Uterus (tissue), 4 donors: ENCODE data around the gene JAG1. TPM values are rescaled to one million over a fixed set of nuclear protein-coding genes. Genes with fewer than 3 reads are reported as not detected.
"Not testable (repeated sequence)": the region's sequence is repeated elsewhere in the genome, so short reads cannot be mapped to it uniquely, and the experiment has no call there.

Source experiments
- DNase-seq, 2 donors: peaks; one replicate each; pipeline ENCODE4 v3.0.0-alpha.2; 2019 to 2020
- H3K27ac ChIP-seq, 2 donors: fragments of 200-600 bp; sonication (generic); 1 replicate in 1 of 2; 2 replicates in 1 of 2; pipeline ENCODE4 v1.5.1; 2016 to 2018
- H3K27me3 ChIP-seq, 2 donors: fragments of 200-600 bp; sonication (generic); one replicate each; pipeline ENCODE4 v1.5.1; 2018 to 2019; ENCODE audit warnings: control low read depth in 1 of 2
- H3K36me3 ChIP-seq, 2 donors: fragments of 200-600 bp; sonication (generic); one replicate each; pipeline ENCODE4 v1.5.1; 2019; ENCODE audit warnings: control low read depth in 1 of 2
- H3K4me1 ChIP-seq, 2 donors: fragments of 200-600 bp; sonication (generic); one replicate each; pipeline ENCODE4 v1.5.1; 2018 to 2019; ENCODE audit warnings: control low read depth in 1 of 2
- H3K4me3 ChIP-seq, 2 donors: fragments of 200-600 bp; sonication (generic); 1 replicate in 1 of 2; 2 replicates in 1 of 2; pipeline ENCODE4 v1.5.1; 2018 to 2019; ENCODE audit warnings: mild to moderate bottlenecking in 1 of 2
- H3K9me3 ChIP-seq, 2 donors: fragments of 200-600 bp; sonication (generic); one replicate each; pipeline ENCODE4 v1.5.1; 2019; ENCODE audit warnings: control low read depth in 1 of 2
- POLR2A ChIP-seq, 2 donors: fragments of 450-650 bp; IDR thresholded peaks; one replicate each; pipeline ENCODE4 v1.6.1; 2016; ENCODE audit warnings: antibody characterized with exemption in 2 of 2, mild to moderate bottlenecking in 1 of 2, moderate library complexity in 1 of 2
- intact Hi-C: fragments of 100-400 bp; cut with DNase I; formaldehyde crosslinking; loops from one replicate; pipeline ENCODE4 v1.15.1; 2023; ENCODE audit warnings: low total_unique reads
- microRNA-seq: library from miRNA; unstranded; fragments of <30 nt; microRNA quantifications from one replicate; pipeline ENCODE4, GENCODE V29; 2016; ENCODE audit warnings: borderline microRNAs expressed, borderline replicate concordance
- small RNA-seq: library from RNA; depleted of rRNA; stranded (forward); fragments of <200 nt; gene quantifications from one replicate; pipeline ENCODE3, GENCODE V24; 2016
- total RNA-seq, 4 donors: library from RNA; depleted of rRNA in 3 of 4; stranded (reverse); fragments of >200 nt in 3 of 4; gene quantifications; one replicate each; pipeline versions ENCODE4 v1.1.0 to v1.2.4, GENCODE V29; 2014 to 2023
- TF ChIP-seq, protein P1 (sequence below), 4 experiments: fragments of 200-600 bp in 2 of 4; fragments of 450-650 bp in 2 of 4; sonication (generic) in 2 of 4; IDR thresholded peaks; one replicate each; pipeline ENCODE4 v1.5.1; 2016 to 2019; ENCODE audit warnings: antibody characterized with exemption in 4 of 4, mild to moderate bottlenecking in 2 of 4, moderate library complexity in 1 of 4
- donor health status: DM: yes; HTN: yes; CAD: no.

JAG1 gene
- total RNA-seq, 4 donors from 2014 or later: 53.8 to 154 (median 111) TPM

DNA sequence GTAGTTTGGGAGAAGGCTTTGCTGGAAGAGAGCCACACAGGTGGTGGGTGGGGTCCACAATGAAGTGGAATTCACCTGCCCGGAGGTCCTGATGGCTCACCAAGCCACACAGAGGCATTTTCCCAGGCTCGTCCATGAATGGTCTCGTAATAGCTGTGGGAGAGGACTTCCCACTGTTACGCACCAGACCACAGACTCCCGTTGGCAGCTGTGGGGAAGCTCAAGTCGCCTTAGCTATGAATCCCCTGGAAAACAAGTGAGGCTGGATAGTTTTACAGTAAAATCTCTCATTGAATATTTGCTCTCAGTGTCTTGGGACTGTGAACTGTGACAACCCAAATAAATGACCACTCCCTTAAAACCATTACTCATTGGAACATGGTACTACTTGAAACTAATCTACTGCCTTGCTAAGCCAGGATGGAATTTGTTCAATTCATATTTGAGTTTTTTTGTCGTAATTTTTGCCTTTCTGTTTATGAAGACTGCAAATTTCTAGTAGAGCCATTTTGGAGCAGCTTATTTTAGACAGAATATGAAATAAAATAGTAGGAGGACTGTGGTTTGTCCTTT, 79.4 kb downstream of the JAG1 start:
- intact Hi-C loops: no loop called here
- no peak overlapping the region for H3K27ac ChIP-seq
- H3K4me1 ChIP-seq: no peaks in the 10 kb centered on the region
- no peak for DNase-seq
- no peaks in the 10 kb centered on the region for H3K27me3 ChIP-seq
- no peaks in the 10 kb centered on the region for H3K9me3 ChIP-seq
- no peak overlapping the region for H3K4me3 ChIP-seq
- no peaks in the 10 kb centered on the region for H3K36me3 ChIP-seq
- TF ChIP-seq, protein P1, sequence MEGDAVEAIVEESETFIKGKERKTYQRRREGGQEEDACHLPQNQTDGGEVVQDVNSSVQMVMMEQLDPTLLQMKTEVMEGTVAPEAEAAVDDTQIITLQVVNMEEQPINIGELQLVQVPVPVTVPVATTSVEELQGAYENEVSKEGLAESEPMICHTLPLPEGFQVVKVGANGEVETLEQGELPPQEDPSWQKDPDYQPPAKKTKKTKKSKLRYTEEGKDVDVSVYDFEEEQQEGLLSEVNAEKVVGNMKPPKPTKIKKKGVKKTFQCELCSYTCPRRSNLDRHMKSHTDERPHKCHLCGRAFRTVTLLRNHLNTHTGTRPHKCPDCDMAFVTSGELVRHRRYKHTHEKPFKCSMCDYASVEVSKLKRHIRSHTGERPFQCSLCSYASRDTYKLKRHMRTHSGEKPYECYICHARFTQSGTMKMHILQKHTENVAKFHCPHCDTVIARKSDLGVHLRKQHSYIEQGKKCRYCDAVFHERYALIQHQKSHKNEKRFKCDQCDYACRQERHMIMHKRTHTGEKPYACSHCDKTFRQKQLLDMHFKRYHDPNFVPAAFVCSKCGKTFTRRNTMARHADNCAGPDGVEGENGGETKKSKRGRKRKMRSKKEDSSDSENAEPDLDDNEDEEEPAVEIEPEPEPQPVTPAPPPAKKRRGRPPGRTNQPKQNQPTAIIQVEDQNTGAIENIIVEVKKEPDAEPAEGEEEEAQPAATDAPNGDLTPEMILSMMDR (IDR thresholded peaks at IDR 0.05): no peak
- no peak for TF ChIP-seq POLR2A (IDR thresholded peaks at IDR 0.05)

DNA sequence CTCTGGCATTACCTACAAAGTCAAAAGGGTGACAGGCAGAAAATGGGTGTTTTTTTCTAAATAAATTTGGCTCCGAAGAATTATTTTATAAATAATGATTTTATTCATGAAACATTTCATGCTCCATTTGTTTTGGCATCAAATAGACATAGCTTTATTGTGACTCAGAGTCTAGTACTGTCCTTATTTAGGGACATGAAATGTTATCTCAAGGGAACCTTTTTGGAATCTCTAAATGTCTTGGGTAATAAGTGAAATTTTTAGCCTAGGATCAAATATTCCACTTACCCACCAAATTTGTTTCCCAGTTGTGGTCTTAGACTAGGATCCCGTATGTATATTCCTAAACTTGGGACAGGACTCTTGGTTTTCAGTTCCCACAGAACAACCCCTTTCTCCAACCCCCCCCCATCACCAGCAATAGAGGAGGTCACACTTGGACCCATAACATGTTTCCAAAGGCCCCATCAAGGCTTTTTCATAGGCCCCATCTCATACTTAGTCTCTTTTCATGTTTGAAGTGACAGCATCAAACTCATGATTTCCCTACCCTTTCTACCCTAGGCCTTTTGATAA, 81.8 kb downstream of the JAG1 start:
- Histone ChIP-seq H3K36me3 (no peaks in the 10 kb centered on the region), H3K9me3 (no peaks in the 10 kb centered on the region), H3K27me3 (no peaks in the 10 kb centered on the region), H3K4me3 (no peak overlapping the region), H3K4me1 (no peaks in the 10 kb centered on the region), H3K27ac (peak overlapping the region; percentile 31 to 36)
- TF ChIP-seq POLR2A (IDR thresholded peaks at IDR 0.05): no peak
- TF ChIP-seq, protein P1 (IDR thresholded peaks at IDR 0.05): no peak
- intact Hi-C loops: no loop called here
- no peak for DNase-seq

DNA sequence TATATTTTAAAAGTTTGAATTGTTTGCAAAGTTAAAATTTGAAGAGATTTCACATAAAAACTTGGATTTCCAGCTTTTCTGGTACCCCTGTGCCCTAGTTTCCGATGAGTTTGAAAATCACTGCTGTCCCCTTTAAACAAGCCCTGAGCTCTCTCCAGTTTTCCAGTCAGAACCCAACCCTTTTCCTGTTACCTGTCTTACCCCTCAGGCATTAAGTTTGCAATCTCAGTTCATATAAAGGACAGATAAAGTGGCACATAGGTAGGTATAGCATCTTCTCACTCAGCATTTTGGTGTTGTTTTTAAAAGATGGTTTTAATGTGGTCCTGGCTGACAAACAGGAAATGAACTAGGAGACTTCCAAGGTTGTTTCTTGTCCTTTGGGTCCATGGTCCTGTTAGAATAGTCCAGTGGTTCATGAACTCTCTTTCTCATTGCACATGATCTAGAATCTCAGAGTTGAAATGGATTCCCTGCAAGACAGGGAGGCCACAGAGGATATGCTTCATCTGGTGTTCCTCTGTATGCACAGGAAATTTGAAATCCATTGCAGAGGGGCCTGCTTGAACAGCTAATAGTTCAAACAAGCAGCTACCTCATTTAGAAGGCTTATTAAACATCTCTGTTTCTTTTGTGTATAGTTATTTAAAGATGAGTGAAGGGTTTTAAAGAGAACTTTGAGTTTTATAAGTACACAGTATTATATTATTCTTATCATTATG, 82.7 kb downstream of the JAG1 start:
- no peaks in the 10 kb centered on the region for H3K27me3 ChIP-seq
- no peak for TF ChIP-seq POLR2A (IDR thresholded peaks at IDR 0.05)
- TF ChIP-seq, protein P1 (IDR thresholded peaks at IDR 0.05): no peak
- no peak overlapping the region for H3K4me3 ChIP-seq
- H3K36me3 ChIP-seq: no peaks in the 10 kb centered on the region
- H3K9me3 ChIP-seq: no peaks in the 10 kb centered on the region
- peak overlapping the region in 1 of 2 donors; percentile 36 for H3K27ac ChIP-seq
- H3K4me1 ChIP-seq: no peaks in the 10 kb centered on the region
- DNase-seq: no peak
- intact Hi-C loops: no loop called here

DNA sequence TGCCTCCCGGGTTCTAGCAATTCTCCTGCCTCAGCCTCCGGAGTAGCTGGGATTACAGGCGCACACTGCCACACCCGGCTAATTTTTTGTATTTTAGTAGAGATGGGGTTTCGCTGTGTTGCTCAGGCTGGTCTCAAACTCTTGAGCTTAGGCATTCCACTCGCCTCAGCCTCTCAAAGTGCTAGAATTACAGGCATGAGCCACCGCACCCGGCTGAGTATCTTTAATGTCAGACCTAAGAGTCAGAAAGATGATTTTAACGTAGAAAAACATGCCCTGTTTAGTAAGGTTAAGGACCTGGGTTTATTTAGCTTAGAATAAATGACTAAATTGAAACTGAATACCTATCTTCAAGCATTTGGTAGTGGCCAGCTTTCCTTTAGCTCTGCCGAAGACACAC, 83.4 kb downstream of the JAG1 start:
- DNase-seq, intact Hi-C loops, H3K4me1 ChIP-seq, H3K4me3 ChIP-seq, H3K27ac ChIP-seq, H3K27me3 ChIP-seq, H3K9me3 ChIP-seq, H3K36me3 ChIP-seq: not testable (repeated sequence)

Small RNA genes within 50 kb of the gene (microRNA-seq; reads per million reads assigned to microRNA genes)
- not detected for gene MIR6870

Small RNA genes within 50 kb of the gene (small RNA-seq; reads per million reads assigned to genes)
- not detected for gene MIR6870

Other genes with a start within 250 kb of the JAG1 start
- 10 to 100 TPM; 15.9 to 27.9 (median 20.3) TPM for gene MKKS, start 239.8 kb downstream of the JAG1 start, total RNA-seq
- 1 to 10 TPM in 3 of 4 donors, under 1 TPM in 1; 0.51 to 7.1 (median 2.0) TPM for gene SLX4IP, start 238.7 kb downstream of the JAG1 start, total RNA-seq